BLaER1 (cell line): ENCODE measurements around the gene IL25.

Source experiments
- H3K27ac ChIP-seq: shearing (Covaris generic); formaldehyde crosslinking; 2 replicates; pipeline ENCODE4 v1.8.1; 2022
- H3K27me3 ChIP-seq: shearing (Covaris generic); formaldehyde crosslinking; 2 replicates; pipeline ENCODE4 v1.8.1; 2022
- H3K36me3 ChIP-seq: shearing (Covaris generic); formaldehyde crosslinking; 2 replicates; pipeline ENCODE4 v1.8.1; 2022
- H3K4me1 ChIP-seq: shearing (Covaris generic); formaldehyde crosslinking; 2 replicates; pipeline ENCODE4 v1.8.1; 2022
- H3K4me2 ChIP-seq: shearing (Covaris generic); formaldehyde crosslinking; 2 replicates; pipeline ENCODE4 v1.8.1; 2022
- H3K4me3 ChIP-seq: shearing (Covaris generic); formaldehyde crosslinking; 2 replicates; pipeline ENCODE4 v1.8.1; 2022
- H3K9ac ChIP-seq: shearing (Covaris generic); formaldehyde crosslinking; 2 replicates; pipeline ENCODE4 v1.8.1; 2022
- H3K9me3 ChIP-seq: shearing (Covaris generic); formaldehyde crosslinking; 2 replicates; pipeline ENCODE4 v1.8.1; 2022
- H4K20me1 ChIP-seq: shearing (Covaris generic); formaldehyde crosslinking; 2 replicates; pipeline ENCODE4 v1.8.1; 2022
- Cebpa-rat ChIP-seq: shearing (Covaris generic); IDR thresholded peaks from 2 replicates; pipeline ENCODE4 v1.8.1; 2022

IL25 gene

DNA sequence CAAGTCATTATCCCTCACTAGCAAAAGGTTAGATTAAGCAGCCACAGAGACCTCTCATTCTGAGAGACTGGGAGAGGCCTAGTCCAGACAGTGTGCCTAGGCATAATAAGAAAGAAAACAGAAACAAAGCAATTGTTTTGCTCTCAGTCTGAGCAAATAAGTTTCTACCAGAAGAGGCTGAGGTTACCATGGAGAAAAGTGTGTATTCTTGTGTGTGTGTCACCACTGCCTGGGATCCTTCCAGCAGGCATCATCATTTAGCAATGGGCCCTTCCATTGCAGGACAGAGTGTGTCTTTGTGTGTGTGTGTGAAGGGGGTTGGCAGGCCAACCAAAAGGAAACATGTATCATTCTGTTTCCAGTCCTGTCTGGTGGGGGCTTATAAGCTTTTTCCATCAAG is 11.3 kb upstream of the IL25 start:
- peaks cover 10% of the 10 kb centered on the region for H3K9me3 ChIP-seq
- H3K4me1 ChIP-seq = peaks cover 10% of the 10 kb centered on the region; the same call in 1 of the 2 replicates
- no peak for TF ChIP-seq Cebpa-rat
- H3K27me3 ChIP-seq = peaks cover 23% of the 10 kb centered on the region
- no peaks in the 10 kb centered on the region for H3K36me3 ChIP-seq
- H3K4me3 ChIP-seq = no peak overlapping the region
- H3K27ac ChIP-seq = no peak overlapping the region
- H3K4me2 ChIP-seq = no peak overlapping the region
- H3K9ac ChIP-seq = no peak overlapping the region
- H4K20me1 ChIP-seq = no peaks in the 10 kb centered on the region

DNA sequence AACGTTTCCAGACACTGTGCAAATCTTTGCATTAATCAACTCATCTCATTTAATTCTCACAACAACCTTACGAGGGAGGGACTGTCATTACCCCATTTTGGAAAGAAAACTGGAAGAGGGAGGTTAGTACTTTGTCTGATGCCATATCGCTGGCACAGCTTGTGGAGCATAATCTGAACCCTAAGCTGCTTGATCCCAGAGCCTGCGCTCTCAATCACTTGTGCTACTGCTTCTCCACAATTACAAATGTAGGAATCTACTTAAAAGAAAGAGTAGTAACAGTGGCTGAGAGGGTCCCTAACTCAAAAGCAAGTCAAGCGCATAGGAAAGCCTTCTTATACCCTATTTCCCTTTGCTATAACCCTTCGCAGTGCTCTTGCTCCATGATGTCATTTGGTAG is 10.8 kb upstream of the IL25 start:
- peaks cover 23% of the 10 kb centered on the region for H3K27me3 ChIP-seq
- no peaks in the 10 kb centered on the region for H3K36me3 ChIP-seq
- no peak overlapping the region for H3K27ac ChIP-seq
- H3K4me2 ChIP-seq = no peak overlapping the region
- no peaks in the 10 kb centered on the region for H4K20me1 ChIP-seq
- no peak overlapping the region for H3K4me3 ChIP-seq
- peaks cover 10% of the 10 kb centered on the region; the same call in 1 of the 2 replicates for H3K4me1 ChIP-seq
- no peak for TF ChIP-seq Cebpa-rat
- no peak overlapping the region for H3K9ac ChIP-seq
- peaks cover 10% of the 10 kb centered on the region for H3K9me3 ChIP-seq

DNA sequence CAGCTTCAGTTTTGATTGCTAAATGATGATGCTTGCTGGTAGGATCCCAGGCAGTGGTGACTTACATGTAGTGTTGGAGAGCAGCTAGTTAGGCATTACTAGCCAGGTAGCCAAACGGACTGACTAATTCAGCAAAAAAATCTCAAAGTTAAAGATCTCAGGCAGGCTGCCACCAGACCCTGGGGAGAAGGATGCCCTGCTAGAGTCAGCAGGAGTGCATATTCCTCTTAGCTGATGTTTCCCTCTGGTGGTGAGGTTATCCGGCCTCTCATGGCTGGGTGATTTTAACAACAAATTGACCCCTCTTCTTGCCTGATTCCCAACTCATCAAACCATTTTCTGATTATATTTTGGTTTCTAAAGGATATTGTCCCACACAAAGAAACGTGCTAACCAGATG is 10.4 kb upstream of the IL25 start:
- no peak overlapping the region for H3K4me3 ChIP-seq
- no peak for TF ChIP-seq Cebpa-rat
- no peak overlapping the region for H3K9ac ChIP-seq
- no peaks in the 10 kb centered on the region for H3K36me3 ChIP-seq
- H3K27ac ChIP-seq = no peak overlapping the region
- H3K4me1 ChIP-seq = peaks cover 10% of the 10 kb centered on the region; the same call in 1 of the 2 replicates
- peaks cover 23% of the 10 kb centered on the region for H3K27me3 ChIP-seq
- H4K20me1 ChIP-seq = no peaks in the 10 kb centered on the region
- H3K9me3 ChIP-seq = peaks cover 10% of the 10 kb centered on the region
- H3K4me2 ChIP-seq = no peak overlapping the region

DNA sequence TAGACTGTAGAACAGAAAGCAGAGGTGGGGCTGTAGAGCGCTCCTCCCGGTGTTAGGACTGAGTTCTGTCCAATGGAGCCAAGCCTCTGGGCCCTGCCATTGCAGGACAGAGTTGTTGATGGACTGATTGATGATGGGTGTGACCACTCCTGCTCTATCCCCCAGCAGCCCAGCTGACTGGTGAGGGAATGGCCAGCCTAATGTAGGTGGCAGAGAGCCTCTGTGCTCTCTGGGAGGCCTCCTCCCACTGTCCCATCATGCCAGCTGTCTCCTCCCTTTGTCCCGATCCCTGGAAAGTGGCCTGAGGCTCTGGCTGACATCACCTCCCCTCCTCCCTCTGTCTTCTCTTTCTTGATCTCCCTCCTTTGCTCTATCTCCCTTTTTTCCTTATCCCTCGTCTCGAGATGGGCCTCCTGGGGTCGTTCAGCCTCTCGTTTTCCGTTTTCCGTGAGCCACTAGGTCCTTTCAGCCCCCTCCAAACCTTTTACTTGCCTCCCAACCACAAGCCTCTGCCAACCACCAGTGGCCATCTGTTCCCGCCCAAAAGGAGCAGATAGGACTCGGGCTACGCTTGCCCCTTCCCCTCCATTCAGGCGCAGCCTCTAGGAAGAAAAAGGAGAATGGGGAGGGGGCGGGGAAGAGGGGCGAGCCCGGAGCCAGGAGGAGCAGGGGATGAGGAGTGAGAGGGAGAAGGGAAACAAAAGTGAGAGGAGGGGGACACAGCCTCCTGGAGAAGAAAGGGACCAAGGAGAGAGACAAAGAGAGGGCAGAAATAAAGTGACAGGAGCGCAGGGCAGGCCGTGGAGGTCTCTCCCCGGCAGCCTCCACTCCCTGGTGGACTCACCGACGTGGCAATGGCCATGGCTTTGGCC is 8.2 kb upstream of the IL25 start:
- H3K4me2 ChIP-seq = no peak overlapping the region
- H3K36me3 ChIP-seq = no peaks in the 10 kb centered on the region
- no peak for TF ChIP-seq Cebpa-rat
- no peak overlapping the region for H3K9ac ChIP-seq
- peaks cover 23% of the 10 kb centered on the region for H3K27me3 ChIP-seq
- H3K4me1 ChIP-seq = peaks cover 10% of the 10 kb centered on the region; the same call in 1 of the 2 replicates
- H4K20me1 ChIP-seq = no peaks in the 10 kb centered on the region
- no peak overlapping the region for H3K4me3 ChIP-seq
- peaks cover 10% of the 10 kb centered on the region for H3K9me3 ChIP-seq
- no peak overlapping the region for H3K27ac ChIP-seq

DNA sequence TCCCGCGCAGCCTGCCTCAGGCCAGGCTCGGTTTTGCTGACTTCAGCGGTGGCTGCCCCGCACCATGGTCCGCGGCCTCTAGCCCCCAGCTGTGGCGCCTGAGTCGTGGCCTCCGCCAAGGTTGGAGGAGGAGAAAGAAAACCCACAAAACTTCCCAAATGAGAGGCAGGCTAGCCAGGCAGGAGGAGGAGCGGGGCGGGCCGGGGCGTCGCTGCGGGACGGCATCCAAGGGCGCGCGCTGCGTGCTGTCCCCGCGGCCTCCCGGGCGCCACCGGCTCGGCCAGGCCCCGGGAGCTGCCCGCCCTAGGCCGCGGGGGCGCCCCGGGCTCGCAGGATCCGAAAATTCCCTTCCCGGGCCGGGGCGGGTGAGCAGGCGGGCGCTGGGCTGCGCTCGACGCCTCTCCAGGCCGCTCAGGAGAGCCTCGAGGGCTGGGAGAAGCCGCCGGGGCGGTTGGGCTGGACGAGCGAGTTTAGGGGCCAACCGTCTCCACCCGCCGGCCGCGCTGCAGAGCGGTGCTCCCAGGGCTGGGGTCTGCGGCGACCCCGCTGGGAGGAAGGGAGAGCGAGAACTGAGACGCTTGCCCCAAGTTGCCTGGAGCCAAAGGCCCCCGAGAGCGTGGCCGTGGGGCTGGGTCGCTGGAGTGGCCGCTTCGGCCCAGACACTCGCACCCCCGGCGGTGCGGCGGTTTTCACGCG is 7.4 kb upstream of the IL25 start, which contains the start of gene EFS:
TSS of gene EFS (minus strand) at position 137 of the 696 bp plus-strand sequence. CDS start 147 bp downstream, outside the sequence.
- Histone ChIP-seq H4K20me1 (no peaks in the 10 kb centered on the region), H3K36me3 (no peaks in the 10 kb centered on the region), H3K27me3 (peaks cover 23% of the 10 kb centered on the region), H3K9ac (no peak within 1 kb of the TSS), H3K27ac (no peak within 1 kb of the TSS), H3K9me3 (peaks cover 10% of the 10 kb centered on the region), H3K4me2 (no peak within 1 kb of the TSS), H3K4me3 (no peak within 1 kb of the TSS), H3K4me1 (peaks cover 10% of the 10 kb centered on the region; the same call in 1 of the 2 replicates)
- TF ChIP-seq Cebpa-rat = no peak

DNA sequence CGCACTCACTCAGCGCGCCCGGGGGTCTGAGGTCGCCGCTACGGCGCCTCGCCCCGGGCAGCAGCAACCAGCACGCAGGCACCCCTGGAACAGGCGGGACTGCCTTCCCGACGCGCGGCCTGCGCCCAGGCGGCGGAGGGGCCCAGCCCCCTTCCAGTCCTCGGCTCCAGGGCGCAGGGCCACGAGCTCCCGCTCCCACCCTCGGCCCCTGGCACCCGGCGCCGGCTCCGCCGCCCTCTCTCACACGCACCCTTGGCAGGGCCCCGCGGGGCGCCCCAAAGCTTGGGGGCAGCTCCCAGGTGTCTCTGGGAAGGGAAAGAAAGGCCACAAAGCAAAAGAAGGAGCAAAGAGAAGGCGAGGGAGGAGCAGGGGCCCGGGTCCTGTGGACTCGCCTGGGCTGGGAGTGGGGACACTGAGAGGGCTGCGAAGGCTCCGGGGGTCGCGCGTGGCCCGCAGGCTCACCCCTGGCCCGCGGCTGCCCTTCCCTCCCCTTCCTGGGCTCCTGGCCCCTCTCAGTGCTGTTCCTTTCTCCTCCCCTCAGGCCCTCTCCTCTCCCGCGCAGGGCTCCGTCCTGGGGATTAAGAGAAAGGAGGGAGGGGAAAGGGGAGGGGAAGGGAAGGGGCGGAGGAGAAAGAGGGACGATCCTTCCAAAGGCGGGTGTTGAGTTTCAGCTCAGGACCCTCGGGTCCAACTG is 6.7 kb upstream of the IL25 start:
- Histone ChIP-seq H3K9me3 (peaks cover 10% of the 10 kb centered on the region), H3K27ac (no peak overlapping the region), H3K4me2 (no peak overlapping the region), H3K36me3 (no peaks in the 10 kb centered on the region), H3K9ac (no peak overlapping the region), H3K27me3 (peaks cover 23% of the 10 kb centered on the region), H3K4me1 (peaks cover 10% of the 10 kb centered on the region; the same call in 1 of the 2 replicates), H3K4me3 (no peak overlapping the region), H4K20me1 (no peaks in the 10 kb centered on the region)
- no peak for TF ChIP-seq Cebpa-rat

DNA sequence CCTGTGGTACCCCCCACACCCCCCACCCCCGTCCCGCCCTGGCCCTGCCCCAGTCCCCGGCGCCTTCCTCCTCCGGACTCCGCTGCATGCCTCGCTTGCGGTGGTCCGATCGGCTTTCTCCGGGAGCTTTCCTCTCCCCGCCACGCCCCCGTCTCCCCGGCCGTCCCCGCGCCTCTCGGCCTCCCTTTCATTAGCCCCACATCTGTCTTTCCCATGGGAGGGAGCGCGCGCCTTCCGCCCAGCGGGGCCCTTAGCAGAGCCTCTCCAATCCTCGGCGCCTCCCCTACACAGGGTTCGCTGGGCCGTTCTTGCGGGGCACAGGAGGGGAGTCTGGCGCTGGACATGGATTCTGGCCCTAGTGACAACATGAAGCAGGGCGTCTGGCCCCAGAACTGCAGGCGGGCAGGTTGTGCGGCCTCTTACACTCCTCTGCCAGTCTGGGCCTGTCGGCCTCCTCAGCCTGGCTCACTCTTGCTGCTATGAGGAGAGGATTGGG is 6.1 kb upstream of the IL25 start:
- H3K4me2 ChIP-seq = no peak overlapping the region
- no peak overlapping the region for H3K9ac ChIP-seq
- H3K36me3 ChIP-seq = no peaks in the 10 kb centered on the region
- H3K9me3 ChIP-seq = peaks cover 10% of the 10 kb centered on the region
- H3K4me3 ChIP-seq = no peak overlapping the region
- H3K27me3 ChIP-seq = peaks cover 23% of the 10 kb centered on the region
- H4K20me1 ChIP-seq = no peaks in the 10 kb centered on the region
- no peak overlapping the region for H3K27ac ChIP-seq
- TF ChIP-seq Cebpa-rat = no peak
- peaks cover 10% of the 10 kb centered on the region; the same call in 1 of the 2 replicates for H3K4me1 ChIP-seq

DNA sequence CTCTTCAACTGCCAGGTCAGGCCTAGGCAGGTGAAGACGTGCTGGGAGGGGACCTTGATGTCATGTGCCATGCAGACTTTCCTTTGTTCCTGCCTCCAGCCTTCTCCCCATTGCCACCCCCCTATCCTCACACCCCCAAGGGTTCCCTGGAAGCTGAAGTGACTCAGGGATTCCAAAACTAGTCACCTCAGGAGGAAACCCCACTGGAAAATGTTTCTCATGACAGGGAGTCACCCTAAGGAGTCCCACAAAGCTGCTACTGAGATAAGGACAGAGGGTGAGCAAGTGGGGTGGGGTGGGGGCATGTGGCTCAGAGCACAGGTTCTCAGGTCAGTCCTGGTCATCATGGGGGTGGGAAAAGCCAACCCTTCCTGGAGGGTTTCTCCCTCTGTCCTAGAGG is 2.4 kb upstream of the IL25 start:
- Histone ChIP-seq H3K4me2 (no peak overlapping the region), H3K27me3 (peaks cover 9% of the 10 kb centered on the region; the same call in 1 of the 2 replicates), H3K9ac (no peak overlapping the region), H3K4me3 (no peak overlapping the region), H3K27ac (no peak overlapping the region), H4K20me1 (no peaks in the 10 kb centered on the region), H3K36me3 (no peaks in the 10 kb centered on the region), H3K9me3 (peaks cover 7% of the 10 kb centered on the region), H3K4me1 (no peaks in the 10 kb centered on the region)
- no peak for TF ChIP-seq Cebpa-rat

DNA sequence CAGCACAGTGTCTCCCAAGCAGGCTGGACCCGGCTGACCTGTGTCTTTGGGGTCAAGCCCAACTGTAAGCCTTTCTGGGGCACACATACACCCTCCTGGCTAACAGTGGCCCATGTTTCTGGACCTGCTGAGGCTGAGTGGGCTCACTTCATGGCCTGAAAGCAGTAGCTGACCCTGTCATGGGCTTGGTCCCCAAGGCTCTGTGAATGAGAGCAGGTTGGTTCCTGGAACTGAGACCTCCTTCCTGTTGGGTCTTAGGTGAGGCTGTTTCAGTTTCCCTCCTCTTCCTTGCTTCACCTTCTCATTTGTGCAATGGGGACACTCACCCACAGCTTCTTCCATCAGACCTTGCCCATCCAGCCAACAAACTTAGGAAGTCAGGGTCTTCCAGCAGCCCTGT is 744 bp upstream of the IL25 start:
- no peaks in the 10 kb centered on the region for H4K20me1 ChIP-seq
- H3K36me3 ChIP-seq = no peaks in the 10 kb centered on the region
- H3K4me1 ChIP-seq = peaks cover 15% of the 10 kb centered on the region

More for the DNA sequence above, 744 bp upstream of the IL25 start:
- Histone ChIP-seq H3K4me3 (no peak overlapping the region), H3K27me3 (no peaks in the 10 kb centered on the region), H3K9ac (no peak overlapping the region), H3K9me3 (no peaks in the 10 kb centered on the region), H3K27ac (no peak overlapping the region), H3K4me2 (no peak overlapping the region)
- no peak for TF ChIP-seq Cebpa-rat
